Measurements from ENCODE around the gene SCML1.

Gene SCML1

GRCh38 chrX:17792826-17793225, 55.5 kb downstream of the SCML1 start:
- no peak for DNase-seq (ENCODE audit: low read depth)

GRCh38 chrX:17798921-17799320, 61.6 kb downstream of the SCML1 start:
- no peak for DNase-seq (ENCODE audit: low read depth)

- no peak for DNase-seq (ENCODE audit: low read depth)
These were observed 64.1 kb downstream of the SCML1 start for GRCh38 chrX:17801431-17801830.

- no peak for DNase-seq (ENCODE audit: low read depth)
These were observed 65.5 kb downstream of the SCML1 start for GRCh38 chrX:17802756-17803155.

- no peak for DNase-seq (ENCODE audit: low read depth)
These were observed 66.2 kb downstream of the SCML1 start for GRCh38 chrX:17803449-17803848.

Data from stimulated activated CD8-positive, alpha-beta memory T cell treated with anti-CD3 and anti-CD28 coated beads, Interleukin-15, amount 100 ng/mL, for 1 hour (primary cell).